T-helper 2 cell treated with Interferon-gamma antibody and Interleukin-4, amounts not matched to agents 5 μg/mL and 100 μg/mL, for 36 hours (primary cell): ENCODE results near the gene ABCA12.

Experiments
- DNase-seq: peaks from one replicate; pipeline ENCODE4 v3.0.0; 2021; ENCODE audit warnings: low spot score
- H3K27ac Mint-ChIP-seq: one replicate; pipeline ENCODE4 v1.8.0; 2021; ENCODE audit warnings: mild to moderate bottlenecking, mixed read lengths
- H3K27me3 Mint-ChIP-seq: one replicate; pipeline ENCODE4 v1.8.0; 2021; ENCODE audit warnings: low read depth, mixed read lengths
- H3K36me3 Mint-ChIP-seq: one replicate; pipeline ENCODE4 v1.8.0; 2021; ENCODE audit warnings: low read depth, mixed read lengths
- H3K4me1 Mint-ChIP-seq: one replicate; pipeline ENCODE4 v1.8.0; 2021; ENCODE audit warnings: low read depth, mixed read lengths
- H3K4me3 Mint-ChIP-seq: one replicate; pipeline ENCODE4 v1.8.0; 2022; ENCODE audit warnings: mild to moderate bottlenecking, moderate library complexity, mixed read lengths
- H3K9me3 Mint-ChIP-seq: one replicate; pipeline ENCODE4 v1.8.0; 2021; ENCODE audit warnings: mixed read lengths

Gene ABCA12

DNA sequence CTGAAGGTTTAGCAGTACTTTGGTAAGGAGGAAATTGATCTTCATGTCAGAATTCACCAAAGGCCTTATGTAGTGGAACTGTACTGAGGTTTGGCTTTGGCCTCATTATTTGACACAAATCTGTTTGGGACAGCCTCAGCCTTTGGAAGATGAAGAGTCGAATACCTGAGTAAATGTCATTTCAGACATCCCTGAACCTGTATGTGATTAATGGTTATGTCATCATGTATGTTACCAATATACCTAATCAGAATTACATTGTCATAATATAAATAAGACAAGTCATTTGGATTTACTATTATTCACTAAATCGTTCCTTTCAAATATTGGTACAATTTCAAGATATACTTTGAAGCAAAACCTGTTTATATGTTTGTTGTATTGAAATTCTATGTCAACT lies 10.6 kb upstream of the ABCA12 start:
- Mint-ChIP-seq H3K9me3 (no peaks in the 10 kb centered on the region), H3K36me3 (no peaks in the 10 kb centered on the region), H3K27ac (no peak overlapping the region), H3K4me1 (no peaks in the 10 kb centered on the region), H3K27me3 (no peaks in the 10 kb centered on the region), H3K4me3 (no peak overlapping the region)
- no peak for DNase-seq

- no peak overlapping the region for H3K27ac Mint-ChIP-seq
- no peaks in the 10 kb centered on the region for H3K4me1 Mint-ChIP-seq
- H3K36me3 Mint-ChIP-seq = no peaks in the 10 kb centered on the region
- H3K27me3 Mint-ChIP-seq = no peaks in the 10 kb centered on the region
- no peak overlapping the region for H3K4me3 Mint-ChIP-seq
- no peaks in the 10 kb centered on the region for H3K9me3 Mint-ChIP-seq
- no peak for DNase-seq
Observed at GRCh38 chr2:215145611-215146010, 7.2 kb upstream of the ABCA12 start.

DNA sequence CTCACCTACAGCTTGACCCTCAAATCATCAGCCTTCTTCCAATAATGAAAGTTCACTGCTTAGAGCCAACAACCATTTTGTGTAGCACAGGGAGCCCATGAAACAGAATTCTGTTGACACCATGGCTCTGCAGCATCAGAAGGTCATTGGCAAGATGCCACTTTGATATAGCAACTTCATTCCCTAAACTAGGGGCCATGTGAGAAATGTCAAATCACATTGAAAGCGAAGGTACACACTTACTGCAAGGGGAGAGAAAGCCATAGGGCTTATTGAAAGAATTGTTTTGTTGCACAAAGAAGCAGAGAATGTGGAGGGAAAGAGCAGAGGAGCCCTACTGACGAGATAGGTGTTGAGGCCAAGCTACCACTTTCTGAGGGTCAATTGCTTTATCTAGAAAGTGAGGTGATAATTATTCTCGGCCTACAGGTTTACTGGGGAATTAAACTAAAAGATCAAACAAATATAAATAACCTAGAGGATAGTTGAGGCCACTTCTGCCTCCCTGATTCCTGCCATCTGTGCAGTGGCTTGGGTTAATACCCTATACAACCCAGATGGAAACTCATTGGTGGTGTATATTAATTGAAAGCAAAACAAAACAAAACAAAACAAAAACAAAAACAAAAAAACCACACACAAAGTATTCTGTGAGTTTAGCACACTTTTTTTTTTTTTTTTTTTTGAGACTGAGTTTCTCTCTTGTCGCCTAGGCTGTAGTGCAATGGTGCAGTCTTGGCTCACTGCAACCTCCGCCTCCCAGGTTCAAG lies 5.9 kb upstream of the ABCA12 start:
- Mint-ChIP-seq H3K9me3 (no peaks in the 10 kb centered on the region), H3K27ac (no peak overlapping the region), H3K4me1 (no peaks in the 10 kb centered on the region), H3K27me3 (no peaks in the 10 kb centered on the region), H3K36me3 (no peaks in the 10 kb centered on the region), H3K4me3 (no peak overlapping the region)
- no peak for DNase-seq

DNA sequence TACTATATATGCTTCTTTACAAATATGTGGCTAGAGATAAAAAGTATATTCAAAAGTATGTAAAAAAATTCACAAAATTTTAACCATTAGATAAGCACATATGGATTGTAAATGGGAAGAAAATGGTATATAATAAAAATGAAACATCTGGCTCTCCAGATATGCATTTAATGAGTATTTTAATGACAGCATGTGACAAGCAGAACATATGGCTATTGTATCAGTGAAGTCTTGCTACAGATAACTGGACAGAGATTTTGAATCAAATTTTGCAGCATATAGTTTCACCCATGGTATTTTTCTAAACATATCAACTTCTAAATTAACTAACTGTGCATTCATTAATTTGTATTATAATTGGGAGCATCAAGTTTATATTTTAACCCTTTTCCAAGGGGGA lies 5.0 kb upstream of the ABCA12 start:
- Mint-ChIP-seq H3K4me3 (no peak overlapping the region), H3K27ac (no peak overlapping the region), H3K9me3 (no peaks in the 10 kb centered on the region), H3K4me1 (no peaks in the 10 kb centered on the region), H3K36me3 (no peaks in the 10 kb centered on the region), H3K27me3 (no peaks in the 10 kb centered on the region)
- DNase-seq = no peak

DNA sequence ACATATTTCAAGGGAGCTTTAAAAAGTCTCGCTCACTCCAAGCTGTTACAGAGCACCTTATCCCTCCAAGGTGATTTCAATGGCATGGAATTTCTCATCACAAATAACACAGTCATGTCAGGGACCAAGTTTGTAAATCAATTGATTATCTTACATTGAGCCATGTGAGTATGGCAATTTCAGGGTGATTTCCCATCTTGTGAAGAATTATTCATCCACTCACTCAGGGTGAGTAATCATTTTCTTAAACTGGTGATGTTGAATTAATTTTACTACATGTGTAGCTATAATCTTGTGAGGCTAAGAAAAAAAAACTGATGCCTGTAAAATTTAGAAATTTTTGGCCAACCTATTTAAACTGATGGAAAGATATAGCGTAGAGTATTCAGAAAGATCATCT lies 3.3 kb upstream of the ABCA12 start:
- peaks cover under 1% of the 10 kb centered on the region for H3K4me1 Mint-ChIP-seq
- no peak overlapping the region for H3K4me3 Mint-ChIP-seq

GRCh38 chr2:215140166-215140707 lies 1.8 kb upstream of the ABCA12 start:
- H3K4me3 Mint-ChIP-seq = no peak overlapping the region
- H3K4me1 Mint-ChIP-seq = peaks cover 2% of the 10 kb centered on the region
- H3K27me3 Mint-ChIP-seq = no peaks in the 10 kb centered on the region
- no peaks in the 10 kb centered on the region for H3K36me3 Mint-ChIP-seq
- H3K27ac Mint-ChIP-seq = no peak overlapping the region
- DNase-seq = no peak
- no peaks in the 10 kb centered on the region for H3K9me3 Mint-ChIP-seq

More for the DNA sequence above, 3.3 kb upstream of the ABCA12 start:
- Mint-ChIP-seq H3K36me3 (no peaks in the 10 kb centered on the region), H3K27ac (no peak overlapping the region), H3K9me3 (no peaks in the 10 kb centered on the region), H3K27me3 (no peaks in the 10 kb centered on the region)
- DNase-seq = no peak

DNA sequence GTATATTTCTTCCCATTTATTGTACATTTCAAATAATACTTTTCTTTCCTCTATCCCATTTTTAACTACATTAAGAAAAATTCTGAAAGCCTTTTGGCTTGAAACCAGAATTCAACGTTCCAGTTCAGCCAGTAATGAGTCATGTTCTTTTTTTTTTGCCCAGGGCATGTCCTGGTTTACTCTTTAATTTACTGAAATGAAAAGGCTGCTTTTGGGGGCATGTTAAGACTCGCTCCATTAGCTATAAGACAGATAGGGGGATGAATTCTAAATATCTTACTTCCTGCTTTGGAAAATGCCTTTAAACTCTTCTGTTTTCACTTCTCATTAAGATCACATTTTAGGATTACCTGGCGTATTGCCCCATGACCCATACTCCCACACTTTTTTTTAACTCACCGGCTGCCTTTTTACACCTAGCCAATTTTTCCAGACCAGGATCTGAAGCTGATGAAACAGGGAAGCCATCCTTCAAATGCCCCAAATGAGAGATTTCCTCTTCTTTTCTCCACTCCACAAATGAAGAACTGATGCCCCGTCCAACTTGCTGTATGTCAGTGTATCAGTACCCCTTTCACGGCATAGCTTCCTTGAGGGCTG lies 585 bp downstream of the ABCA12 start:
- H3K27ac Mint-ChIP-seq = no peak overlapping the region
- H3K36me3 Mint-ChIP-seq = no peaks in the 10 kb centered on the region
- peaks cover 2% of the 10 kb centered on the region for H3K4me1 Mint-ChIP-seq
- no peak for DNase-seq
- H3K4me3 Mint-ChIP-seq = no peak overlapping the region
- no peaks in the 10 kb centered on the region for H3K9me3 Mint-ChIP-seq
- H3K27me3 Mint-ChIP-seq = no peaks in the 10 kb centered on the region

GRCh38 chr2:215137329-215137686 lies 1.1 kb downstream of the ABCA12 start:
- Mint-ChIP-seq H3K4me1 (peaks cover 2% of the 10 kb centered on the region), H3K36me3 (no peaks in the 10 kb centered on the region), H3K9me3 (no peaks in the 10 kb centered on the region), H3K27me3 (no peaks in the 10 kb centered on the region), H3K4me3 (no peak overlapping the region), H3K27ac (no peak overlapping the region)
- DNase-seq = no peak

DNA sequence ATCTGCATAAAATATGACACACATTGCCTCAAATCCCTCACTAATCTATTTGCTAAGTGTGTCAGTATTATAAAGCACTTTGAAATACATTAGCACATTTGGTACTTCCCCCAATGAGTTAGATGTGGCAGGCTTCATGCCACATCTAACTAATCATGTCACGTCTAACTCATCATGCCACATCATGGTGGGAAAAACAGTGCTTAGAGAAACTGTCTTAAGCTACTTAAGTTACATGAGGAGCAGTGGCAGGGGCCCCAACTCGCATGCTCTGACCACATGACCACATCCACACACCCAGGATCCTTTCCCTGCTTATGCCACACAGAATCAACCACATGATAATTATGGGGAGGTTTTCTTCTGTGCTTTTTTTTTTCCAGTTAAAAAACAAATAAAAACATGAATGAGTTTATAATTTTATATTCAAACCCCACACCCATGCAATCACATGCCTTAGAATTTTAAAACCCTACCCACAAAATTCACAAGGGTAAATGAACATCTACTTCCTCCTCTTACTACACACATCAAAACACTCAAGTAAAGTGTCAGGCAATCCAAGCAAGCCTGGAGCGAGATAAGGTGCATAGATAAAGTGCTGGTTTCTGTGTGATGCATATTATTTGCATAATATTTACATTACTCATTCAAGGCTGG lies 1.6 kb downstream of the ABCA12 start:
- Mint-ChIP-seq H3K27me3 (no peaks in the 10 kb centered on the region), H3K36me3 (no peaks in the 10 kb centered on the region), H3K9me3 (no peaks in the 10 kb centered on the region), H3K4me3 (no peak overlapping the region), H3K27ac (no peak overlapping the region), H3K4me1 (peaks cover 2% of the 10 kb centered on the region)
- peak; percentile 19 for DNase-seq

- DNase-seq = no peak
- Mint-ChIP-seq H3K36me3 (no peaks in the 10 kb centered on the region), H3K4me1 (no peaks in the 10 kb centered on the region), H3K4me3 (no peak overlapping the region), H3K27me3 (no peaks in the 10 kb centered on the region), H3K27ac (no peak overlapping the region), H3K9me3 (peaks cover 10% of the 10 kb centered on the region)
Observed at GRCh38 chr2:215120401-215120800, 18.0 kb downstream of the ABCA12 start.

DNA sequence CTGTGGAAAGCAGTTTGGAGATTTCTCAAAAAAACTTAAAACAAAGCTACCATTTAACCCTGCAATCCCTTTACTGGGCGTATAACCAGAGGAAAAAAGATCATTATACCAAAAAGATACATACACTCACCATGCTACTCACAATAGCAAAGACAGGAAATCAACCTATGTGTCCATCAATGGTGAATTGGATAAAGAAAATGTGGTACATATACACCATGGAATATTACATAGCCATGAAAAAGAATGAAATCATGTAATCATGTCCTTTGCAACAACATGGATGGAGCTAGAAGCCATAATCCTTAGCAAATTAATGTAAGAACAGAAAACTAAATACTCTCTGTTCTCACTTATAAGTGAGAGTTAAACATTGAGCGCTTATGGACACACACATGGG lies 18.6 kb downstream of the ABCA12 start:
- H3K4me1 Mint-ChIP-seq = no peaks in the 10 kb centered on the region

GRCh38 chr2:215110918-215111317 lies 27.5 kb downstream of the ABCA12 start:
- no peak for DNase-seq
- H3K36me3 Mint-ChIP-seq = no peaks in the 10 kb centered on the region
- H3K4me3 Mint-ChIP-seq = no peak overlapping the region
- no peaks in the 10 kb centered on the region for H3K27me3 Mint-ChIP-seq
- no peaks in the 10 kb centered on the region for H3K4me1 Mint-ChIP-seq
- no peaks in the 10 kb centered on the region for H3K9me3 Mint-ChIP-seq
- no peak overlapping the region for H3K27ac Mint-ChIP-seq

More for the DNA sequence above, 18.6 kb downstream of the ABCA12 start:
- Mint-ChIP-seq H3K27me3 (no peaks in the 10 kb centered on the region), H3K27ac (no peak overlapping the region), H3K36me3 (no peaks in the 10 kb centered on the region), H3K4me3 (no peak overlapping the region), H3K9me3 (peaks cover 10% of the 10 kb centered on the region)
- DNase-seq = no peak

DNA sequence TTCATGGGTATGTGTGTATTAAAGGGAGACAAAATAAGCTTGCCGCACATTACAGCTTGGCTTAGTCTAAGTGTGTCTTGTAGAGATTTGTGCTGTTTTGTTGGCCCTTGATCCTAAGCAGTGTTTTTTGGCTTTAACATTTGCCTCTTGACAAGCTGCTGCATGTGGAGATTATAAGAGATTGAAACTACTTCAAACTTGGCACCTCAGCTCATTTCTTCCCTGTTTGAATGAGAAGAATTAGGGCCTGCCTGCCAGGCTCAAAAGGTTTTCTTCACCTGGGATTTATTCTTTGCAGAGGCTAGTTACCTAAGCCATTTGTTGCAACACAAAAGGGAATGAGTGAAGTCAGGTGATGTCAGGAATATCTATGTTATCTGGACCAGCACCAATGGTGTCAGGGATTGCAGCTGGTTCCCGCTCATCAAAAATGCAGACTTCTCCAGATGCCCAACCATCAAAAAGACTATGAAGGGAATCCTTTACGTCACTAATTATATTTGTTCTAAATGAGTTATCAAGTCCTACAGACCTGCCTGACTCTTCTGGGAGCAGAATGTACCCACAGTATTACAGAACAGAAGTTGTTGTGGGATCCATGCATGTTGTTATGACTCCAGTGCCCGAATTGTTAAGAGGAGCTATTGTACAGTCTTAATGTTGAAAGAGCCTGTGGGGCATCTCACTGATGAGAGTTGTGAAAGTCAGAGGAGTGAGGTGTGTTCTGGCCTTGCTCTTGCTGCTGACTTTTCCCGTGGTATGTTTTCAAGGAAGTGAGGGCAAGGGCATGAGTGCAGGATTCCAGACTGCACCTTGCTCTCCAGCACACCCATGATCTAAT lies 31.0 kb downstream of the ABCA12 start:
- no peak overlapping the region for H3K27ac Mint-ChIP-seq
- no peaks in the 10 kb centered on the region for H3K4me1 Mint-ChIP-seq
- no peaks in the 10 kb centered on the region for H3K9me3 Mint-ChIP-seq
- no peak overlapping the region for H3K4me3 Mint-ChIP-seq
- DNase-seq = no peak
- H3K36me3 Mint-ChIP-seq = no peaks in the 10 kb centered on the region
- no peaks in the 10 kb centered on the region for H3K27me3 Mint-ChIP-seq
